Neural cell (in vitro differentiated cells): ENCODE measurements around the gene RAD50. TPM values are rescaled to one million over a fixed set of nuclear protein-coding genes. Genes with fewer than 3 reads are reported as not detected.

Experiments
- H2AFZ ChIP-seq: fragments of 200-600, 300-800 bp; sonication (generic), shearing (Covaris generic); 2 replicates; pipeline ENCODE4 v1.6.0; 2014; ENCODE audit warnings: low read depth, mild to moderate bottlenecking, antibody characterized with exemption, low read length, moderate library complexity
- H3F3A ChIP-seq: fragments of 200-600 bp; shearing (Covaris generic); 2 replicates; pipeline ENCODE4 v1.6.1; 2016; ENCODE audit warnings: mild to moderate bottlenecking, moderate library complexity, mixed read lengths, antibody characterized with exemption, low read length; ENCODE audit not compliant: insufficient read depth, poor library complexity, severe bottlenecking
- H3K27ac ChIP-seq: fragments of 200-600, 300-800 bp; sonication (generic), shearing (Covaris generic); 2 replicates; pipeline ENCODE4 v1.5.1; 2014; ENCODE audit warnings: mild to moderate bottlenecking, low read length, moderate library complexity
- H3K27me3 ChIP-seq: fragments of 300-800, 200-600 bp; sonication (generic), shearing (Covaris generic); 2 replicates; pipeline ENCODE4 v1.6.0; 2014; ENCODE audit warnings: mild to moderate bottlenecking, low read depth, low read length, moderate library complexity; ENCODE audit not compliant: insufficient read depth
- H3K36me3 ChIP-seq: fragments of 300-800, 200-600 bp; sonication (generic), shearing (Covaris generic); 2 replicates; pipeline ENCODE4 v1.5.1; 2014; ENCODE audit warnings: mild to moderate bottlenecking, antibody characterized with exemption, low read length, moderate library complexity; ENCODE audit not compliant: insufficient read depth
- H3K4me2 ChIP-seq: fragments of 300-800, 200-600 bp; sonication (generic), shearing (Covaris generic); 2 replicates; pipeline ENCODE4 v1.6.0; 2014; ENCODE audit warnings: mild to moderate bottlenecking, low read length
- H3K4me3 ChIP-seq: fragments of 300-800, 200-600 bp; sonication (generic), shearing (Covaris generic); 2 replicates; pipeline ENCODE4 v1.5.1; 2014; ENCODE audit warnings: mild to moderate bottlenecking, low read length, moderate library complexity
- H3K79me2 ChIP-seq: fragments of 200-600 bp; shearing (Covaris generic); replicated peaks from 2 replicates; pipeline ENCODE4 v1.6.0; 2014; ENCODE audit warnings: mild to moderate bottlenecking, low read length, moderate library complexity; ENCODE audit not compliant: insufficient read depth
- H3K9ac ChIP-seq: fragments of 300-800, 200-600 bp; sonication (generic), shearing (Covaris generic); 2 replicates; pipeline ENCODE4 v1.6.1; 2016; ENCODE audit warnings: mild to moderate bottlenecking, low read length, mixed read lengths
- H3K9me2 ChIP-seq: fragments of 200-600 bp; shearing (Covaris generic); 2 replicates; pipeline ENCODE4 v1.6.1; 2016; ENCODE audit warnings: mild to moderate bottlenecking, low read length, mixed read lengths; ENCODE audit not compliant: insufficient read depth
- H3K9me3 ChIP-seq: fragments of 200-600, 300-800 bp; sonication (generic), shearing (Covaris generic); 2 replicates; pipeline ENCODE4 v1.6.1; 2016; ENCODE audit warnings: mild to moderate bottlenecking, mixed run types, low read length, moderate library complexity, mixed read lengths
- H4K20me1 ChIP-seq: fragments of 200-600 bp; shearing (Covaris generic); 2 replicates; pipeline ENCODE4 v1.6.1; 2016; ENCODE audit warnings: mild to moderate bottlenecking, mixed run types; ENCODE audit not compliant: insufficient read depth
- CTCF ChIP-seq: fragments of 450-650 bp; IDR thresholded peaks from 2 replicates; pipeline ENCODE4 v1.5.1; 2014; ENCODE audit warnings: antibody characterized with exemption, mild to moderate bottlenecking, moderate library complexity; ENCODE audit not compliant: poor library complexity, severe bottlenecking
- EP300 ChIP-seq: fragments of 450-650 bp; conservative IDR thresholded peaks from 2 replicates; pipeline ENCODE4 v1.6.1; 2014; ENCODE audit warnings: antibody characterized with exemption, mild to moderate bottlenecking, moderate library complexity; ENCODE audit not compliant: poor library complexity, severe bottlenecking
- EZH2 ChIP-seq: fragments of 200-600, 300-800 bp; shearing (Covaris generic), sonication (generic); IDR thresholded peaks from 2 replicates; pipeline ENCODE4 v1.6.1; 2014; ENCODE audit warnings: antibody characterized with exemption, low read length, borderline replicate concordance, mild to moderate bottlenecking; ENCODE audit not compliant: insufficient read depth, poor library complexity, severe bottlenecking
- MXI1 ChIP-seq: fragments of 450-650 bp; conservative IDR thresholded peaks from 2 replicates; pipeline ENCODE4 v1.6.1; 2014; ENCODE audit warnings: antibody characterized with exemption, mild to moderate bottlenecking; ENCODE audit not compliant: poor library complexity, severe bottlenecking
- POLR2AphosphoS5 ChIP-seq: IDR thresholded peaks from 2 replicates; pipeline ENCODE4 v1.6.1; 2012
- RAD21 ChIP-seq: fragments of 450-650 bp; conservative IDR thresholded peaks from 2 replicates; pipeline ENCODE4 v1.6.1; 2014; ENCODE audit warnings: antibody characterized with exemption, mild to moderate bottlenecking, moderate library complexity
- REST ChIP-seq: IDR thresholded peaks from 2 replicates; pipeline ENCODE4 v1.6.1; 2012; ENCODE audit warnings: borderline replicate concordance
- SMC3 ChIP-seq: fragments of 450-650 bp; conservative IDR thresholded peaks from 2 replicates; pipeline ENCODE4 v1.6.1; 2014; ENCODE audit warnings: antibody characterized with exemption, mild to moderate bottlenecking, moderate library complexity; ENCODE audit not compliant: poor library complexity
- TAF1 ChIP-seq: IDR thresholded peaks from 2 replicates; pipeline ENCODE4 v1.6.1; 2012; ENCODE audit warnings: low read depth
- polyA plus RNA-seq: library from polyadenylated mRNA; depleted of rRNA; stranded (reverse); fragments of >200 nt; gene quantifications from 2 replicates; pipeline ENCODE4 v1.2.3, GENCODE V29; 2014

Gene RAD50
- polyA plus RNA-seq, 1 donor from 2014 or later, result 6.7 TPM

DNA sequence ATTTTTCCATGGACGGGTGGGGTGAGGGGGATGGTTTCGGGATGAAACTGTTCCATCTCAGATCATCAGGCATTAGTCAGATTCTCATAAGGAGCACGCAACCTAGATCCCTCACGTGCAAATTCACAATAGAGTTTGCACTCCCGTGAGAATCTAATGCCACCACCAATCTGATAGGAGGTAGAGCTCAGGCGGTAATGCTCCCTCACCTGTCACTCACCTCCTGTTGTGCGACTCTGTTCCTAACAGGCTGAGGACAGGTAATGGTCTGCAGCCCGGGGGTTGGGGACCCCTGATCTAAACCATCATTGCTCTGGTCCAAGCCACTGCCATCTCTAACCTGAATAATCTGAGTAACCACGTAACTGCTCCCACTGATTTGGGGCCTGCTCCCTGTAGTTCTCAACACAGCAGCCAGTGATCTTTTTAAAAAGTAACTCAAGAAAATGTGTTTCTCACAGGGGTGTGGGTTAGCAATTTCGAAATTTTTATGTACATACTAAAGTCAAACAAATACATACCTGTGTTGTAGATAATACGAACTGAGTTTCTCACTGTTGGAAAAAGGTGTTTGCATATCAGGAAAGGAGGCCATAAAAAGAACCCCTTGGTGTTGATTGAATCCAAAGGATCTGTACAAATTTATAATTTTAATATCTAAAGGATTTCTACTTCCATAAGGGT is 89.9 kb downstream of the RAD50 start:
- Histone ChIP-seq H2AFZ (no peak overlapping the region), H3K79me2 (no peaks in the 10 kb centered on the region), H3K4me2 (no peak overlapping the region), H3K9me2 (no peaks in the 10 kb centered on the region), H4K20me1 (no peaks in the 10 kb centered on the region), H3F3A (no peaks in the 10 kb centered on the region), H3K36me3 (no peaks in the 10 kb centered on the region), H3K9me3 (no peaks in the 10 kb centered on the region), H3K27ac (no peak overlapping the region), H3K4me3 (no peak overlapping the region), H3K27me3 (no peaks in the 10 kb centered on the region), H3K9ac (no peak overlapping the region)
- TF ChIP-seq POLR2AphosphoS5 (no peak), RAD21 (no peak), MXI1 (no peak), REST (no peak), SMC3 (no peak), EP300 (no peak), EZH2 (no peak), TAF1 (no peak), CTCF (no peak)

GRCh38 chr5:132647473-132647872 is 90.7 kb downstream of the RAD50 start:
- Histone ChIP-seq H2AFZ (no peak overlapping the region), H3K27ac (no peak overlapping the region)
- TF ChIP-seq POLR2AphosphoS5, result no peak
- TF ChIP-seq TAF1, result no peak
- no peak for TF ChIP-seq RAD21
- no peak for TF ChIP-seq SMC3
- no peak for TF ChIP-seq REST
- no peak for TF ChIP-seq MXI1
- no peak for TF ChIP-seq CTCF

More at GRCh38 chr5:132647473-132647872, 90.7 kb downstream of the RAD50 start:
- H4K20me1 ChIP-seq, result no peaks in the 10 kb centered on the region
- no peak overlapping the region for H3K4me3 ChIP-seq
- H3K9ac ChIP-seq, result no peak overlapping the region
- H3F3A ChIP-seq, result no peaks in the 10 kb centered on the region
- no peak overlapping the region for H3K4me2 ChIP-seq
- H3K9me3 ChIP-seq, result no peaks in the 10 kb centered on the region
- H3K9me2 ChIP-seq, result no peaks in the 10 kb centered on the region
- H3K79me2 ChIP-seq, result no peaks in the 10 kb centered on the region
- no peaks in the 10 kb centered on the region for H3K36me3 ChIP-seq
- H3K27me3 ChIP-seq, result no peaks in the 10 kb centered on the region
